DMS 273 (cell line): ENCODE results near the gene LRRC26.
A peak's percentile ranks its signal among the peaks of the same experiment; 100 is the strongest.

Experiments
- DNase-seq: peaks from one replicate; lab custom pipeline; 2025; ENCODE audit not compliant: unreplicated experiment; lab: John Stamatoyannopoulos, UW

Gene LRRC26

DNA sequence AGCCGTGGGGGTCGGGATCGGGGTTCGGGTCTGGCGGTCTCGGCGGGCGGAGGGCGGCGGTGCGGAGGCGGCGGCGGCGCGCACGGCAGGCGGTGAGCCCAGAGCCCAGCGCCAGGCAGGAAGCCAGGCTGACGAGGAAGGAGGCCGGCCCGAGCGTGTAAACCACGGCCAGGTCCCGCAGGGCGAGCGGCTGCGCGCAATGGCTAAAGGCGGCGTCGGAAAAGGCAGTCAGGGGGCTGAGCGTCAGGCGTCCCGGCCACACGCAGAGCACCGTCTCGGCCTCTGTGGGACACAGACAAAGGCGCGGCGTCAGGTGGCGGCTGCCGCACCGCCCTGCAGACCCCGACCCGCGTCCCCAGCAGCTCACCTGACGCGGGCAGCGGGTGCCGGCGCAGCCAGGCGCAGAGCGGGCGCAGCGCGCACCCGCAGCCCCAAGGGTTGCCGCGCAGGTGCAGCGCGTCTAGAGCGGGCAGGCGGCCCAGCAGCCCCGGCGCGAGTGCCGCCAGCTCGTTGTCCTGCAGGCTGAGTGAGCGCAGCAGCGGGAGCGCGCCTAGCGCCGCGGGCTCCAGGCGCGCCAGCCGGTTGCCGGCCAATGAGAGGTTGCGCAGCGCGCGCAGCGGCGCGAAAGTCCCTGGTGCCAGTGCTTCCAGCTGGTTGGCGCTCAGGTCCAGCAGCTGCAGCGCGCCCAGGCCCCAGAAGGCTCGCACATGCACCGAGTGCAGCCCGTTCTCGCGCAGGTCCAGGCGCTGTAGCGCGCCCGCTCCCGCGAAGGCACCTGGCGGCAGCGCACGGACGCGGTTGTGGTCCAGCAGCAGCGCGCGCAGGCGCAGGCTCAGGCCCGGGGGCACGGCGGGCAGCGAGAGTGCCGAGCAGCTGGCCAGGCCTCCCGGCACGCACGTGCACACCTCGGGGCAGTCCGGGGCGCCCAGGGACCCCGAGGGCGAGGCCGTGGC is 671 bp downstream of the LRRC26 start:
- DNase-seq: peak; percentile 93

DNA sequence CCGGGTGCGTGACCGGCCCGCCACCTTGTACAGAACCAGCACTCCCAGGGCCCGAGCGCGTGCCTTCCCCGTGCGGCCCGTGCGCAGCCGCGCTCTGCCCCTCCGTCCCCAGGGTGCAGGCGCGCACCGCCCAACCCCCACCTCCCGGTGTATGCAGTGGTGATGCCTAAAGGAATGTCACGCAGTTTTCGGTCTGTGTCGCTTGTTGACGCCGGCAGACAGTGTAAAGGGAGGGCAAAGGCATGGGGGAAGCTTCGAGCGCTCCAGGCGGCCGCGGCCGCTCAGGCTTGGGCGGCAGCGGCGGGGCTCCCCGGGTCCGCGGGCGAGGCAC is 1.3 kb downstream of the LRRC26 start:
- DNase-seq: peak; percentile 70

DNA sequence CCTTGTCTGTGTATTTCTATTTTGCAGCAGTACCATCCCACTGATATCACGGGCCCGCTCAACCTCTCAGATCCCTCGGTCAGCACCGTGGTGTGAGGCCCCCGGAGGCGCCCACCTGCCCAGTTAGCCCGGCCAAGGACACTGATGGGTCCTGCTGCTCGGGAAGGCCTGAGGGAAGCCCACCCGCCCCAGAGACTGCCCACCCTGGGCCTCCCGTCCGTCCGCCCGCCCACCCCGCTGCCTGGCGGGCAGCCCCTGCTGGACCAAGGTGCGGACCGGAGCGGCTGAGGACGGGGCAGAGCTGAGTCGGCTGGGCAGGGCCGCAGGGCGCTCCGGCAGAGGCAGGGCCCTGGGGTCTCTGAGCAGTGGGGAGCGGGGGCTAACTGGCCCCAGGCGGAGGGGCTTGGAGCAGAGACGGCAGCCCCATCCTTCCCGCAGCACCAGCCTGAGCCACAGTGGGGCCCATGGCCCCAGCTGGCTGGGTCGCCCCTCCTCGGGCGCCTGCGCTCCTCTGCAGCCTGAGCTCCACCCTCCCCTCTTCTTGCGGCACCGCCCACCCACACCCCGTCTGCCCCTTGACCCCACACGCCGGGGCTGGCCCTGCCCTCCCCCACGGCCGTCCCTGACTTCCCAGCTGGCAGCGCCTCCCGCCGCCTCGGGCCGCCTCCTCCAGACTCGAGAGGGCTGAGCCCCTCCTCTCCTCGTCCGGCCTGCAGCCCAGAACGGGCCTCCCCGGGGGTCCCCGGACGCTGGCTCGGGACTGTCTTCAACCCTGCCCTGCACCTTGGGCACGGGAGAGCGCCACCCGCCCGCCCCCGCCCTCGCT is 1.9 kb downstream of the LRRC26 start:
- DNase-seq: peak; percentile 63

DNA sequence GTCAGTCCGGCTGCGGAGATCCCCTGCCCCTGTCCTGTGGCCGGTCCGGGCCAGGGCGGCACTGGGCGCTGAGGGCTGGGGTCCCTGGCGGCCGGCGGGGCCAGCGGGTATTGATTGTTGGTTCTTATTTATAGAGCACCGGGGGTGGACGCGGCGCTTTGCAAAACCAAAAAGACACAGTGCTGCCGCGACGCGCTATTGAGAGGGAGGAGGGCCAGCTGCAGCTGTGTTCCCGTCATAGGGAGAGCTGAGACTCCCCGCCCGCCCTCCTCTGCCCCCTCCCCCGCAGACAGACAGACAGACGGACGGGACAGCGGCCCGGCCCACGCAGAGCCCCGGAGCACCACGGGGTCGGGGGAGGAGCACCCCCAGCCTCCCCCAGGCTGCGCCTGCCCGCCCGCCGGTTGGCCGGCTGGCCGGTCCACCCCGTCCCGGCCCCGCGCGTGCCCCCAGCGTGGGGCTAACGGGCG is 2.5 kb downstream of the LRRC26 start:
- peak; percentile 56 for DNase-seq

DNA sequence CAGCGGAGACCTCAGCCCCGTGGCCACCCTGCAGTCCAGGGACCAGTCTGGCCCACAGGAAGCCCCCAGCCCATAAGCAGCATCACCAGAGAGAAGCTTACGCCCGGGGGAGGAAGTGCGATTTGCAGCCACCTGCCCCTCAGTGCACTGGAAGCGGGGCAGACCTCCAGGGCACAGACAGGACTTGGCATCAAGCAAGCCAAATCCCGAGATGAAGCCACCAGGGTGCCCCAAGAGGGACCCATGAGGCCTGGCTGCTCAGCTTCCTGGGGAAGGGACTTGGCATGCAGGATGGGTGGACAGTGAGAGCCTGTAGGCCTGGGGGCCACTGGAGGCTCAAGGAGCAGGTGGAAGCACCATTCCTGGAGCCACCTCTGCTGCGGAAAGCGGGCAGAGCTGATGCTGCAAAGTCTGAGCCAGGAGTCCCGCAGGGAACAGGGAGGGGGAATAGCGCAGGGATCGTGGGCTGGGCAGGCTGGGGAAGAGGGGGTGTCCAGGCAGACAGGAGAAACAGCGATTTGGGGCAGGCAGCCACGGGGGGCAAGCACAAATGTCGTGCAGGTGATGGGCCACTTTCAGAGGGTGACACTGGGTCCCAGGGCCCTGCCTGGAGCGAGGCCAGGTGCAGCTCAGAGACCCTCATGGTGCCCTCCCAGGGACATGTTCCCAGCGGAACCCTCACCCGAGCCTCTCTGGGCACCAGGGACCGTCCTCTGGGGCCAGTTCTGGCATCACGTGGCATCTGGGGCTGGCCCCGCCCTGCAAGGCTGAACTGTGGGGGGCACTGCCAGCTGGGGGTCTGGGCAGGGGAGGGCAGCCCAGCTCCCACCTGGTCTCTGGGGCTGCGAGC is 3.2 kb downstream of the LRRC26 start:
- no peak for DNase-seq

DNA sequence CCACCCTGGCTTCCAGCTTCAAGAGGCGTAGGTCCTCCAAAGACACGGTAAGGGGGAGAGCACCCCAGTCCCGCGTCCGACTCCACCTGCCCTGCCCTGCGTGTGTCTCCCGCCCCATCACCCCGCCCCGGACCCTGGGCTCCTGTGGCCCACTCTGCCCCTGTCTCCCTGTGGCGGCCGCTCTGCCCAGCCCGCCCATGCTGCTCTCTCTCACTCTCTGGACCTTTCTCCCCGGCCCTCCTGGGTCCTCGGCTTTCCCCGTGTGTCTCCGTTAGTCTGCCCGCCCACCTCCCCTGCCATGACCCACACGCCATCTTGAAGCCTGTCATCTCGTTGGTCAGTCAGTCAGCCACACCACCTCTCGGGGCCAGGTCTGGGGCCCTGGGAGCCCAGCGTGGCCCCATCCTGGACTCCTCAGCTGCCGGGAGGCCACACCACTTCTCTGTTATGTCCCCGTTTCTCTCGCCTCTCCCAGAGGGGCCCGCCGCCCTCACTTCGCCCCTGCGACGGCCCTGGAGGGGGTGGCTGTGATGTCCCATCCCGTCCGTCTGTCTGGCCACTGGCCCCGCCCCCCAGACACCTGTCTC is 4.5 kb downstream of the LRRC26 start:
- DNase-seq: no peak

DNA sequence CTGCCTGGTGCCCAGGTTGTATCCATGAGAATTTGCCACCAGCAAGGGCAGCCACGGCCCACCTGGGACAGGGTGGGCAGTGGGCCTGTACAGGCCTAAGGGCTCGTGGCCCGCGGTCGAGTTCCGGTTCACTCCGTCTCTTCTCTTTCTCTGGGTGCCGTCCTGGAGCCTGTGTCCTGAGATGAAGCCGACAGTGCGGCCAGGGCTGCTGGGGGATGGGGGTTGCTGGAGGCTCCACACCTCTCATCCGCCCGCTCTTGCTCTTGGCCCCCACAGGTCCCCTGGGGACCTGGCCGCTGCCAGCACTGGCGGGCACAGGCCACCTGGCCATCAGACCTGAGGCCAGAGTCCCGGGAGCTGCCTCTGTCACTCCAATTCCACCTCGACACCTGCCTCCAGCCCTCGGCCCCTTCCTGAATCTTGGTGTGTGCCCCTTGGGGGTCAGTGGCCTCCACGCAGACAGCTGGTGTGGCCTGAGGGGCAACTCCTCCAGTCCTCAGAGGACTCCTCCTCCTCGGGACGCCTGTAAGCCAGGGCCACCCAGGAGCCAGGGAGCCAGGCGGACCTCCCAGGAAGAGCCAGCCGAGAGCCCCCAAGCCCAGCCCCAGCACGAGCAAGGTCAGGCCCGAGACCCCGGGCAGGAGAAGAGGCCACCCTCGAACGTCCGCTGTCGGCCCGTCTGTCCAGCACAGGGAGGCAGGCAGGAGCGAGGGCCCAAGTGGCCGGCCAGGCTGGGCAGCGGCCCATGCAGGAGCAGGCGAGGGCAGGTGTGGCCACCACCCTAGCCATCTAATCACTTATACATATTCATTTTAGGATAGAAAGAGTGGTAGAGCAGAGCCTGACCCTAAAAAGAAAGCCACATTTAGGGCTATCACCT is 5.2 kb downstream of the LRRC26 start:
- no peak for DNase-seq

DNA sequence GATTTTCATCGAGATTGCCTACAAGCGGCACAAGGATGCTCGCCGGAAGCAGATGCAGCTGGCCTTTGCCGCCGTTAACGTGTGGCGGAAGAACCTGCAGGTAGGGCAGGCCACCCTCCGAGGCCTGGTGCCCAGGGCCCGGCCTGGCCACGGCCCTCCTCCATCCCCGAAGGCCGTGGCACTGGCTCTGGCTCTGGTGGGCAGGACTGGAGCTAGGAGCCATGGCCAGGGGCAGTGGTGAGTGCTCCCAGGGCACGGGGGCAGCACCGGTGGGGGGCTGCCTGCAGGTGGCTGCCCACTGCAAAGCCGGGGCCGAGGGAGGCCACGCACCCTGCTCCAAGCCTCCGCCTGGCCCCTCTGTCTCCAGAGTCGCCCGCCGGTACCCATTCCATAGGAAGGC is 6.0 kb downstream of the LRRC26 start:
- no peak for DNase-seq

DNA sequence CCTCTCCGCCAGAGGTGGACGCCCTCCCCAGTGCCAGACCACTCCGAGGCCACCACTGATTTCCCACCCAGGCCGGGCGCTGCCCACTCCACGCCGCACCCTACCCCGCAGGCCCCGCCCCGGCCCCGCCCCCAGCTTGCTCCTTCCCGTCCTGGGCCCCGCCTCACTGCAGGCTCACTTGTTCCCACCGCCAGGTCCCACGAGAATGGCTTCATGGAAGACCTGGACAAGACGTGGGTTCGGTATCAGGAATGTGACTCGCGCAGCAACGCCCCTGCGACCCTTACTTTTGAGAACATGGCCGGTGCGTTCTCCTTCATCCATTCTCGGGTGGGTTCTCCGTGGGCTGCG is 6.5 kb downstream of the LRRC26 start:
- DNase-seq: no peak

DNA sequence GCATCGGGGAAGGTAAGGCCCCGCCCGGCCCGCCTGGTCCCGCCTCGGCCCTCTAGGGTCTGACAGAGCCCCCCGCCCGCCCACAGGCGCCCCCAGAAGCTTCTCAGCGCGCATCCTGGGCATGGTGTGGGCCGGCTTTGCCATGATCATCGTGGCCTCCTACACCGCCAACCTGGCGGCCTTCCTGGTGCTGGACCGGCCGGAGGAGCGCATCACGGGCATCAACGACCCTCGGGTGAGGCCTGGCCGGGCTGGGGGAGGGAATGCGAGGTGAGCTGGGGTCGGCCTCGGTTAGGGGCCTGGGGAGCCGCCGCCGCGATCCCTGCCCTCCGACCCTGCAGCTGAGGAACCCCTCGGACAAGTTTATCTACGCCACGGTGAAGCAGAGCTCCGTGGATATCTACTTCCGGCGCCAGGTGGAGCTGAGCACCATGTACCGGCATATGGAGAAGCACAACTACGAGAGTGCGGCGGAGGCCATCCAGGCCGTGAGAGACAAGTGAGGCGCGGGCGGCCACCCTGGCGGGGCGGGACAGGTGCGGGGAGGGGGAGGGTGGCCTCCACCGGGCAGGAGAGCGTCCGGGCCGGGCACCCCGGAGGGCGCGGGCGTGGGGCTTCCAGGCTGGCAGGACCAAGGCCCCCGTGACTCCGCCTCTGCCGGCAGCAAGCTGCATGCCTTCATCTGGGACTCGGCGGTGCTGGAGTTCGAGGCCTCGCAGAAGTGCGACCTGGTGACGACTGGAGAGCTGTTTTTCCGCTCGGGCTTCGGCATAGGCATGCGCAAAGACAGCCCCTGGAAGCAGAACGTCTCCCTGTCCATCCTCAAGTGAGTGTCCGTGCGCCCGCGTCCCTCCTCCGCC is 7.1 kb downstream of the LRRC26 start:
- no peak for DNase-seq

DNA sequence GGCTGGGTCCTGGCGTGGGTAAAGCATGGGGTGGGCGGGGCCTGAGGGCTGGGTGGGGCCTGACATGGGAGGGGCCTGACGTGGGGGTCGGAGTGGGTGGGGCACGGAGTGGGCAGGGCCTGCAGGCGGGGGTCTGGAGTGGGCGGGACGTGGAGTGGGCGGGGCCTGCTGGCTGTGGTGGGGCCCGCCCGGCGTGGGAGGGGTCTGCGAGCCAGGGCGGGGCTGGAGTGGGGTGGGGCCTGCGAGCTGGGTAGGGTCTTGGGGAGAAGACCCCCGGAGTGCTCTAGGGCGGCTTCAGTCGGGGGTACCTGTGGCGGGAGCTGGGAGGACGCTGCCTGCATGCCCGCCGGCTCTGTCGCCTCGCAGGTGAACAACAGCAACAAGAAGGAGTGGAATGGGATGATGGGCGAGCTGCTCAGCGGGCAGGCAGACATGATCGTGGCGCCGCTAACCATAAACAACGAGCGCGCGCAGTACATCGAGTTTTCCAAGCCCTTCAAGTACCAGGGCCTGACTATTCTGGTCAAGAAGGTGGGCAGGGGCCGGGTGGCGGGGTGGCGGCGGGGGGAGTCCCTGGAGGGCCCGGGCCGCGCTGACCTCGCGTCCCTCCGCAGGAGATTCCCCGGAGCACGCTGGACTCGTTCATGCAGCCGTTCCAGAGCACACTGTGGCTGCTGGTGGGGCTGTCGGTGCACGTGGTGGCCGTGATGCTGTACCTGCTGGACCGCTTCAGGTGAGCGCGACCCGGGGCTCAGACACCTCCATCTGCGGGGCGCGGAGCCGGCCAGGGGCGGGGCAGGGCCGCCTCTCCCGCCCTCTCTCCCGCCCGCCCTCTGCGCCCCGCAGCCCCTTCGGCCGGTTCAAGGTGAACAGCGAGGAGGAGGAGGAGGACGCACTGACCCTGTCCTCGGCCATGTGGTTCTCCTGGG is 8.0 kb downstream of the LRRC26 start:
- DNase-seq: peak; percentile 65

DNA sequence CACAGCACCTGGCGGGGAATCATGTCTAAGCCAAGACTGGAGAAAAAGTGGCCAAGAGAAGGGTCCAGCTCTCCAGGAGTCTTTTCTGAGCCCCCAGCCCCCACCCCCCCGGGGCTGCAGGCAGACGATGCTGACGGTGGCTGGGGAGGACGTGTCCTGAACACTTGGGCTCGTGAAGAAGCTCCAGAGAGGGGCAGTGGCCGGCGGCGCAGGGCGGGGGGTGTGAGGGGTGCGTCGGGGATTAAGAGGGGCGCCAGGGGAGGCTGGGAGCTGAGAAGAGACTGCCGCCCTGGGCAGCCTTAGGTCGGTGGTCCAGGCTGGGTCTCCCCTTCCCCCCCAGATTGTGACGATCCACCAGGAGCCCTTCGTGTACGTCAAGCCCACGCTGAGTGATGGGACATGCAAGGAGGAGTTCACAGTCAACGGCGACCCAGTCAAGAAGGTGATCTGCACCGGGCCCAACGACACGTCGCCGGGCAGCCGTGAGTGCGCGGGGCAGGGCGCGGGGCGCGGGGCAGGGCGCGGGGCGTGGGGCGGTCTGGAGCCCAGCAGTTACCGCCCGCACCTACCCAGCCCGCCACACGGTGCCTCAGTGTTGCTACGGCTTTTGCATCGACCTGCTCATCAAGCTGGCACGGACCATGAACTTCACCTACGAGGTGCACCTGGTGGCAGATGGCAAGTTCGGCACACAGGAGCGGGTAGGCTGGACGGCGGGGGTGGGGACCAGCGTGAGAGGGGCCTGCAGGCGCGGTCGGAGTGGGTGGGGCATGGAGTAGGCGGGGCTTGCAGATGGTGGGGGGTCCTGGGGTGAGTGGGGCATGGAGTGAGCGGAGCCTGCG is 8.9 kb downstream of the LRRC26 start:
- peak; percentile 65 for DNase-seq

DNA sequence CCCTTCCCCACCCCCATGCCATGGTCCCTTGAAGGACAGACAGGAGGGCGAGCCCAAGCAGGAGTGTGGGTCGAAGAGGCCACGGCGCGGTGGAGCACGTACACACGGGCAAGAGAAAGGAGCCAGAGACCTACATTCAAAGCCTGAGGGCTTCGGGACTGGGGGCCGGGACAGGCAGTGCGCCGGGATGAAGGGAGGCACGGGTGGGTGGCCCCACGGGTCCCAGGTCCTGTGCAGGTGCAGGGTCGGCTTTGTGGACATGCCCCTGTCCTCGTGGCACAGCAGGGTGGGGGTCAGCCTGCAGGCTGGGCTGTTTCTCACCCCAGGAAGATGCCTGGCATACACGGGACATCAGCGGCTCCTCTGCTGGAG is 9.8 kb downstream of the LRRC26 start:
- no peak for DNase-seq

DNA sequence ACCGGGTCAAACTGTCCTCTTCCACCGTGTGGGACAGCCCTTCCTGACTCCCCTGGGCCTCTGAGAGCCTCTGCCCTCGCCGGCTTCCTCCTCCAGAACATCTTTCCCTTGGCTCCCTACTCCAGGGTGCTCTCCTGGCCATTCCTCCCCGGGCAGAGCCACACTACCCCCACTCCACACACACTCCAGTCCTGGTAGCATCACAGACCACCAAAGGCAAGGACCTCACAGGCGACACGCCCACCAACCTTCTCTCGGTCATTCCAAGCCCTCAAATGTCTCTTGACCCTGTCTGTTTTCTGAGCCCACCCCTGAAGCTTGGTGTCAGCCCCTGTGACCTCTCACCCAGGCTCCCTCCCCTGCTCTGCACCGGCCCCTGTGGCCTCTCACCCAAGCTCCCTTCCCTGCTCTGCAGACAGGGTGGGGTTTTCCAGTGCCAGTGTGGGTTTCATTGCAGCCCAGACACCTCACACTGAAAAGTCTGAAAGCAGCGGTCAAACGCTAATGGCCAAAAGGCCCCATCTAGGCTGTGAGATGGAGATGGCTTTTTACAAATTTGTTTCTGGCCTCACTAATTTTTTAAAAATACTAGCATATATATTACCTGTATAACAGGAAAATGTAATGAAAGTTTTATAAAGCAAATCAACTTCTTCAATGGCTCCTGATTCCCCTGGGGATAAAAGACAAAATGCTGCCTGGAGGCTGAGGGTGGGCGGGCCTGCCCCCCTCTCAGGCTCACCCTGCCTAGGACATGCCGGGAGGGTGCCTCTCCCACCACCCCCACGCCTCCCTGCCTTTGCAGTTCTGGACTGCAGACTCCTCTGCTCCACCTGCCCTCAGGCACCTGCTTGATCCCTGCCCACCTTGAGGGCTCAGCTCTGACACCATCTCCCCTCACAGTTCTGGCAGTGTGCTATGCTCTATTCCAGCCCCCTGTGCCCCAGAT is 10.5 kb downstream of the LRRC26 start:
- no peak for DNase-seq

DNA sequence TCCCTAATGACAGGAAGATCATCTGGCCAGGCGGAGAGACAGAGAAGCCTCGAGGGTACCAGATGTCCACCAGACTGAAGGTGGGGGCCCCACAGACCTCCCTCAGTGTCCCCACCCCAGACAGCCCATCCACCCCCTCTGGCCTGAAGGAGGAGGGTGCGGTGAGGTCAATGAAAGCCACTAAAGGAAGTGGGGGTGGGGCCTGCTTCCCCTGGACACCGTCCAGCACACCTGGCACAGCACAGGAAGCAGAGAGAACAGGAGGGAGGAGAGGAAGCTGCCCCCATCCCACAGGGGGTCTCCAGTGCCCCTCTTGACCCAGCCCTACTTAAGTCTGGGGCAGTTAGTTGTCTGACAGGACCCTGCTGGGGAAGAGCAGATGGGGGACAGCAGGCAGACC is 11.2 kb downstream of the LRRC26 start:
- no peak for DNase-seq
